Measurements from ENCODE around the gene HNF1A. TPM values are rescaled to one million over a fixed set of nuclear protein-coding genes. Genes with fewer than 3 reads are reported as not detected.

The HNF1A gene
- total RNA-seq, 2 experiments from 2014 or later = not detected

DNA sequence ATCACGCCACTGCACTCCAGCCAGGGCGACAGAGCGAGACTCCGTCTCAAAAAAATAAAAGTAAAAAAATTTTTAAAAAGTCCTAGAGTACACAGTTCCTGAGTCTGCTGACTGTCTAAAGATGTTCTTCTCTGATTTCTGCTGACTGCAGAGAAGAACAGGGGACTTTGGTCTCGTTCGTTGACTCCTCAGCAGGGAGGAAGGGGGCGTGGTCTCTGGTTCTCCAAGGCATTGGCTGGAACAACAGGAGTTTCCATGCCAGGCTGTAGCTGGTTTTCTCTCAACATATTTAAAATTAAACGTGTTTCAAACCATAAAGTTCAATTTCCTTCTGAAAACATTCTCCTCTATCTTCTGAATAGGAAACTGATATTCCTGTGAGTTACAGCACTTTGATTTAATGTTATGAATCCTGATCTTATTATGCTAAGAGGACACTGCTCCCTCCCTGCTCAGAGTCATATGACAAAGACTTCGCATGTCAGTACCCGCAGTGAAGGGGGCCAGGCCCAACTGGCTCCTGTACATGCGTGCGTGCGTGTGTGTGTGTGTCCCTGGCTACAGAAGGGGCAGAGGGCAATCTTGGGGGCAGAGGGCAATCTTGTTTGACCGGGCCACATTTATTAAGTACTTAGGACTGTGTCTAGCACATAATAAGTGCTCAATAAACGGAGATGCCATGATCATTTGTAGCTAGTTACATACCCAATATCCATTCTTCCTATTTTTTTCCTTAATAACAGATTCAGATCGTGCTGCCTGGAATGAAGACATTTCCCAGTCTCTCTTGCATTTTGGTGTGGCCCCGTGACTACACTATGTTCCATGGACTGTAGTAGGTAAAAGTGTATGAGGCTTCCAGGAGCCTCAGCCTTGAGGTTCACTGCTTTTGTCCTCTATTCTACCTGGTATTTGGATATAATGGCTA is 16.5 kb upstream of the HNF1A start:
- POLR2A ChIA-PET = no interaction called here
- Mint-ChIP-seq H3K27me3 (ENCODE audit: low read depth) (no peaks in the 10 kb centered on the region), H3K27ac (no peak overlapping the region)

DNA sequence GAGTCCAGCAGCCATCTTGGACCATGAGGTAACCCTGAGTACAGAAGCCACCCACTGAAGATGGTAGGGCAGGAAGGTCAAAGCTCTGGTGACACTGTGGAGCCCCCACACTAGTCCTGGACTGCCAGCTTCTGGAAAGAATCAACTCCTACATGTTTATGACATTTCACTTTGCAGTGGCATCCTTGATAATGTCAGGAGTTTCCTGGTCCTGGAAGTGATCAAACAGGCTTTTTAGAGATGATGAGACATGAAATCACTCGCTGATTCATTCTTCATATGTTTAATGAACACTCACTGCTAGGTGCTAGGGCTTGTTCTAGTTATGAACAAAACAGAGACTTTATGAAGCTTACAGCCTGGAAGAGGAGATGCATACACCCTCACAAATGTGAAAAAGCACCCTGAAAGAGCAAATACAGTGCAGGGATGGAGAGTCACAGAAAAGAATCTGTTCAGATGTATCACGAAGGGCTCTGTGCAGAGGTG is 15.8 kb upstream of the HNF1A start:
- Mint-ChIP-seq H3K36me3 (ENCODE audit: low read depth) (no peaks in the 10 kb centered on the region), H3K4me1 (ENCODE audit: low read depth) (peaks cover 22% of the 10 kb centered on the region), H3K27ac (no peak overlapping the region), H3K9me3 (ENCODE audit: insufficient read depth) (no peaks in the 10 kb centered on the region), H3K4me3 (no peak overlapping the region), H3K27me3 (ENCODE audit: low read depth) (no peaks in the 10 kb centered on the region)
- CTCF ChIA-PET = interaction anchor here (2.1 to 5.7 kb wide), 2 partner anchors 9 to 105 kb away, joined by 6 to 52 read pairs; no protein-coding TSS in a partner anchor
- ATAC-seq (no peak), DNase-seq (no peak)
- POLR2A ChIA-PET = no interaction called here

More for the DNA sequence above, 16.5 kb upstream of the HNF1A start:
- H3K4me3 Mint-ChIP-seq = no peak overlapping the region
- peaks cover 22% of the 10 kb centered on the region for H3K4me1 Mint-ChIP-seq (ENCODE audit: low read depth)
- no peaks in the 10 kb centered on the region for H3K9me3 Mint-ChIP-seq (ENCODE audit: insufficient read depth)
- DNase-seq (no peak), ATAC-seq (no peak)
- CTCF ChIA-PET = interaction anchor here (1.0 to 5.7 kb wide), 3 partner anchors 10 to 312 kb away, joined by 3 to 52 read pairs (median 6); no protein-coding TSS in a partner anchor
- no peaks in the 10 kb centered on the region for H3K36me3 Mint-ChIP-seq (ENCODE audit: low read depth)

- H3K36me3 Mint-ChIP-seq (ENCODE audit: low read depth) = no peaks in the 10 kb centered on the region
- H3K4me1 Mint-ChIP-seq (ENCODE audit: low read depth) = peaks cover 16% of the 10 kb centered on the region
- ChIA-PET POLR2A (no interaction called here), CTCF (interaction anchor here (0.7 to 5.7 kb wide), 6 partner anchors 7 to 430 kb away, joined by 3 to 52 read pairs (median 4); a partner anchor contains a TSS)
- no peak overlapping the region for H3K27ac Mint-ChIP-seq
- H3K9me3 Mint-ChIP-seq (ENCODE audit: insufficient read depth) = no peaks in the 10 kb centered on the region
- no peak overlapping the region for H3K4me3 Mint-ChIP-seq
- H3K27me3 Mint-ChIP-seq (ENCODE audit: low read depth) = no peaks in the 10 kb centered on the region
- ATAC-seq (no peak), DNase-seq (no peak)
Observed at GRCh38 chr12:120964298-120964697, 14.0 kb upstream of the HNF1A start.

DNA sequence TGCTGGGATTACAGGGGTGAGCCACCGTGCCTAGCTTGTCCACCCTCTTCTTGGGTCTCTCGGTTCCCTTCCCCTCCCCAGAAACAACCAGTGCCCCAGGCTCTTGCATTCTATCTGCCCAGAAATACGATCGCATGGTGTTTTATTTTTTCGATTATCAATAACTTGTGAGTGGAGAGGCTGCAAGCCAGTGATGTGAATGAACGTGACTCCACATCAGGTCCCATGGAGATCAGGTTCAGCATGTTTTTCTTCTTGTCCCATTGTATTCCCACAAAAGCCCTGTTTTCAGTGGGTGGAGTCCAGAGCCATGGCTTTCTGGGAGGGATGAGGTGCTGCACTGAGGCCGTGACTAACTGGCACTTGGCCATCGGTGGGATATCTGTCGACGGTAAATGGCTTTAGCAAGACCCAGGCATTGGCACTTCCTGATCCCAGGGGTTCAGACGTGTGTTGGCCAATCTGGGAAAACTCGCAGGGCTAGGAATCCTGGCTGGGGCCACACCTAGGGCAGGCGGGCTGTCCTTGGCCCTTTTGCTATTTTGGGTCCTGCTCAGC is 12.7 kb upstream of the HNF1A start:
- ChIA-PET CTCF (interaction anchor here (1.3 to 1.5 kb wide), 2 partner anchors 21 to 316 kb away, joined by 4 to 5 read pairs; no protein-coding TSS in a partner anchor), POLR2A (no interaction called here)

GRCh38 chr12:120970310-120970709 is 8.0 kb upstream of the HNF1A start:
- Mint-ChIP-seq H3K9me3 (ENCODE audit: insufficient read depth) (no peaks in the 10 kb centered on the region), H3K4me3 (no peak overlapping the region), H3K36me3 (ENCODE audit: low read depth) (no peaks in the 10 kb centered on the region), H3K27ac (no peak overlapping the region), H3K27me3 (ENCODE audit: low read depth) (peaks cover 2% of the 10 kb centered on the region), H3K4me1 (ENCODE audit: low read depth) (peaks cover 9% of the 10 kb centered on the region)
- POLR2A ChIA-PET = no interaction called here
- no peak for ATAC-seq
- CTCF ChIA-PET = interaction anchor here (0.7 to 4.1 kb wide), 5 partner anchors 9 to 388 kb away, joined by 3 to 52 read pairs (median 18); no protein-coding TSS in a partner anchor
- no peak for DNase-seq

More for the DNA sequence above, 12.7 kb upstream of the HNF1A start:
- Mint-ChIP-seq H3K27ac (no peak overlapping the region), H3K27me3 (ENCODE audit: low read depth) (no peaks in the 10 kb centered on the region), H3K4me1 (ENCODE audit: low read depth) (peaks cover 3% of the 10 kb centered on the region), H3K4me3 (no peak overlapping the region), H3K36me3 (ENCODE audit: low read depth) (no peaks in the 10 kb centered on the region), H3K9me3 (ENCODE audit: insufficient read depth) (no peaks in the 10 kb centered on the region)
- DNase-seq (no peak), ATAC-seq (no peak)

DNA sequence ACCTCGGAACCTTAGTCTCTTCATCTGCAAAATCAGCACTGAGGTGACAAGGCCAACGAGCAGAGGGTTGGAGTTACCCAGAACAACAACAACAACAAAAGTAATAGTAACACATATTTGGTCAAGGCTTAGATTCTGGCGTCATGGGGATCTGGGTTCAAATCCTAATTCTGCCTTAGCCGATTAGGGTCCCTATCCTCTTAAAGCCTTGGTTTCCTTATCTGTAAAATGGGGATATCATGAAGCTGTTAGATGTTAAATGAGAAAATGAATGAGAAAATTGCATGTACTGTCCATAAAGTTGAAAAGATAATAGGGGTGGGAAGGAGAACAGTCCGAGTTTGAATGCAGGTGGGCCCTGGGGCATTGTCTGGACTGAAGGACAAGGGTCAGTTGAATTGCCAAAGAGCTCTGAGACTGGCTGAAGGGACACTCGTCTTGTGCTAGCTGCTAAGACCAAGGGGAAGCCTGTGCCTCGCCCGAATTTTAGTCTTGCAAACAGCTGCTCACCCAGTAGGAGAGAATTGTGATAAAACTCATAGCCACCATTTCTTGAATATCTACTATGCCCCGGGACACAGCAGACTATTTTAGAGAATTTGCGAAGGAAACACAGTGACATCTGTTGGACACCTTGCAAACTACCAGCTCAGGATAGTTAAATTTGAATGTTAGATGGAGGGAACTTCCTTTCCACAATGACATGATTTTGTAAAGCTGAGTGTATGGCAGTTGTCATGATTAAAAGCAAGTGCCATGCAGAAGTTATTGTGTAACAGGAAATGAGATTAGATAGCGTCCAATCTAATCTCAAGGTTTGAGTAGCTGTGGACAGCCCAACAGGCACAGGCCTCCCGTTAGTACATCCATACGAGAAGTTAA is 6.8 kb upstream of the HNF1A start:
- Mint-ChIP-seq H3K27me3 (ENCODE audit: low read depth) (peaks cover 2% of the 10 kb centered on the region), H3K4me1 (ENCODE audit: low read depth) (peaks cover 9% of the 10 kb centered on the region), H3K9me3 (ENCODE audit: insufficient read depth) (no peaks in the 10 kb centered on the region), H3K27ac (no peak overlapping the region), H3K36me3 (ENCODE audit: low read depth) (no peaks in the 10 kb centered on the region), H3K4me3 (no peak overlapping the region)
- ChIA-PET POLR2A (interaction anchor here (0.7 to 1.1 kb wide), 8 partner anchors 11 to 391 kb away, joined by 3 to 5 read pairs (median 3); partner anchors contain the start of gene POP5), CTCF (interaction anchor here (0.6 to 4.1 kb wide), 65 partner anchors 9 to 502 kb away, joined by 3 to 52 read pairs (median 5); partner anchors contain the start of genes CABP1, MLEC, OASL and P2RX7)
- ATAC-seq (peak; percentile 90), DNase-seq (peak; percentile 56)

DNA sequence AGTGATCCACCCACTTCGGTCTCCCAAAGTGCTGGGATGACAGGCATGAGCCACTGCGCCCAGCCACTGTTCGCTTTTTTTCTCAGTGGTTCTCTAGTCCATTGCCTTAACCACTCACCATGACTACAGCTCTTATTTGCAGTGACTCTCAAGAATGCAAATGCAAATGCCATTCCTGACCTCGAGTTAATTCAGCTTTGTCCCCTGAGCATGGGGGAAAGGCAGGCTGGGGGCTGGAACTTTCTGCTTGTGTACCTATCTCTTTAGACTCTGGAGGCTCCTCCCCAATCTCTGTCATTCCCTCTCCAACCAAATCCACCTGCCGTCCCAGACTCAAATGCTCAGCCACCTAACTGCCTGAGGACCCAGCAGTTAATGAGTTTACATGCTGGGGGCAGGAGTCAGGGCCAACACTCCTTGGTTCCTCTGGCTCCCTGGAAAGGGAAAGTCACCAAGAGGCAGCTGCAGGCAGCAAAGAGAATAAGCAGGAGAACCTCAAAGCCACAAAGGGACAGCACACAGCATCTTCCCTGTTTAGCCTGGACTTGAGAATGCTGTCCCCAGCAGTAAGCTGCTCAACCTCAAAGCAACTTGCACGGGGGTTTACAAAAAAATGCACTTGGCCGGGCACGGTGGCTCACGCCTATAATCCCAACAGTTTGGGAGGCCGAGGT is 5.3 kb upstream of the HNF1A start:
- H3K27me3 Mint-ChIP-seq (ENCODE audit: low read depth) = peaks cover 2% of the 10 kb centered on the region
- H3K9me3 Mint-ChIP-seq (ENCODE audit: insufficient read depth) = no peaks in the 10 kb centered on the region
- H3K27ac Mint-ChIP-seq = no peak overlapping the region
- CTCF ChIA-PET = interaction anchor here (1.1 to 4.1 kb wide), 16 partner anchors 11 to 390 kb away, joined by 3 to 52 read pairs (median 10); partner anchors contain the start of gene POP5
- DNase-seq = no peak
- POLR2A ChIA-PET = interaction anchor here (0.6 kb wide), 1 partner anchor 625 kb away, joined by 4 read pairs; no protein-coding TSS in a partner anchor
- H3K4me3 Mint-ChIP-seq = no peak overlapping the region
- H3K36me3 Mint-ChIP-seq (ENCODE audit: low read depth) = no peaks in the 10 kb centered on the region
- ATAC-seq = no peak
- H3K4me1 Mint-ChIP-seq (ENCODE audit: low read depth) = peaks cover 9% of the 10 kb centered on the region

- Mint-ChIP-seq H3K4me1 (ENCODE audit: low read depth) (no peaks in the 10 kb centered on the region), H3K4me3 (no peak overlapping the region), H3K9me3 (ENCODE audit: insufficient read depth) (no peaks in the 10 kb centered on the region), H3K36me3 (ENCODE audit: low read depth) (no peaks in the 10 kb centered on the region), H3K27me3 (ENCODE audit: low read depth) (peaks cover 2% of the 10 kb centered on the region), H3K27ac (no peak overlapping the region)
- POLR2A ChIA-PET = no interaction called here
- DNase-seq (no peak), ATAC-seq (no peak)
- CTCF ChIA-PET = no interaction called here
Observed at GRCh38 chr12:120977531-120978295, 630 bp upstream of the HNF1A start.

DNA sequence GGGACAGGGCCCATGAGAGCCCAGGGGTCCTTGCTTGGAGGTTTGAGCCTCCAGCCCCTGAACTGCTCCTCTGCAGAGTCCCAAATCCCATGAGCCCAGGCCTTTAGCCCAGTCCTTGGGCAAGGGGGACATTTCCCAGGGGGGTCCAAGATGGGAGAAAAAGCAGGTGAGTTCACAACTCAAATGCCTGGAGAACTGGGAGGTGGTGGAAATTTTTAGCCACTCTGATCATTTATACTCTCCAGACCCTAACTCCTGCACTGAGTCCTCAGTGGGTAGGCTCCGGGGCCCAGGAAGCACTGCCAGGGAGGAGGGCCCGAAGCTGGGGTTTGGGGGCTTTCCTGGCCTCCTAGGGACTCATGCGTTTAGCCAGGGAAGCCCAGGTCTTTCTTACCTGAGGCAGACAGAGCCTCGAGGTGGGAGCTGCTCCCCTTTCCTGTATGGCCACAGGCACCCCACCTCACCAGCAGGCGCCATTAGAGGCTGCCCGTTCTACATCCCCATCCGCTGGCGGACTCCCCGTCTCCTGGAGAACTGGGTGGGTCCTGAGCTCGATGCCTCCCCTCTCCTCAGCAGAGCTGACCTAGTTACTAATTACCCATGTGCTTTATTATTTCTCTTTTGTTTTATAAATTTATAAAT is 998 bp downstream of the HNF1A start:
- ChIA-PET CTCF (interaction anchor here (0.8 to 2.6 kb wide), 2 partner anchors 8 to 331 kb away, joined by 4 to 14 read pairs; no protein-coding TSS in a partner anchor), POLR2A (interaction anchor here (0.6 kb wide), 1 partner anchor 230 kb away, joined by 3 read pairs; no protein-coding TSS in a partner anchor)
- Mint-ChIP-seq H3K36me3 (ENCODE audit: low read depth) (no peaks in the 10 kb centered on the region), H3K9me3 (ENCODE audit: insufficient read depth) (no peaks in the 10 kb centered on the region), H3K4me3 (no peak overlapping the region), H3K27ac (no peak overlapping the region), H3K4me1 (ENCODE audit: low read depth) (no peaks in the 10 kb centered on the region), H3K27me3 (ENCODE audit: low read depth) (no peaks in the 10 kb centered on the region)
- ATAC-seq = no peak
- no peak for DNase-seq
